NT2/D1 (cell line): ENCODE data around the gene NRM.
A peak's percentile ranks its signal among the peaks of the same experiment; 100 is the strongest.

Experiments
- DNase-seq: peaks from one replicate; pipeline ENCODE4 v3.0.0-alpha.2; 2011; ENCODE audit warnings: low read depth, low spot score
- H3K27me3 ChIP-seq: 2 replicates; pipeline ENCODE4 v1.6.0; 2011; ENCODE audit warnings: mild to moderate bottlenecking; ENCODE audit not compliant: insufficient read length, insufficient read depth
- H3K36me3 ChIP-seq: 2 replicates; pipeline ENCODE4 v1.6.1; 2011; ENCODE audit warnings: mild to moderate bottlenecking, low read length, mixed read lengths; ENCODE audit not compliant: insufficient read depth, insufficient read length
- H3K4me1 ChIP-seq: 2 replicates; pipeline ENCODE4 v1.5.1; 2011; ENCODE audit not compliant: insufficient read depth, insufficient read length
- H3K4me3 ChIP-seq: 2 replicates; pipeline ENCODE4 v1.5.1; 2011; ENCODE audit warnings: low read depth; ENCODE audit not compliant: insufficient read length
- H3K9ac ChIP-seq: 2 replicates; pipeline ENCODE4 v1.6.0; 2011; ENCODE audit warnings: low read depth; ENCODE audit not compliant: insufficient read length
- H3K9me3 ChIP-seq: 2 replicates; pipeline ENCODE4 v1.5.1; 2011; ENCODE audit warnings: mild to moderate bottlenecking, low read length; ENCODE audit not compliant: insufficient read depth
- SUZ12 ChIP-seq: IDR thresholded peaks from 2 replicates; pipeline ENCODE4 v1.6.1; 2011; ENCODE audit not compliant: insufficient read length, insufficient read depth; ENCODE audit errors: extremely low read depth
- YY1 ChIP-seq: IDR thresholded peaks from 2 replicates; pipeline ENCODE4 v1.6.1; 2011; ENCODE audit not compliant: insufficient read length, insufficient read depth
- ZNF274 ChIP-seq: IDR thresholded peaks from 2 replicates; pipeline ENCODE4 v1.6.1; 2011; ENCODE audit warnings: mild to moderate bottlenecking, low read depth, low read length

Gene NRM

DNA sequence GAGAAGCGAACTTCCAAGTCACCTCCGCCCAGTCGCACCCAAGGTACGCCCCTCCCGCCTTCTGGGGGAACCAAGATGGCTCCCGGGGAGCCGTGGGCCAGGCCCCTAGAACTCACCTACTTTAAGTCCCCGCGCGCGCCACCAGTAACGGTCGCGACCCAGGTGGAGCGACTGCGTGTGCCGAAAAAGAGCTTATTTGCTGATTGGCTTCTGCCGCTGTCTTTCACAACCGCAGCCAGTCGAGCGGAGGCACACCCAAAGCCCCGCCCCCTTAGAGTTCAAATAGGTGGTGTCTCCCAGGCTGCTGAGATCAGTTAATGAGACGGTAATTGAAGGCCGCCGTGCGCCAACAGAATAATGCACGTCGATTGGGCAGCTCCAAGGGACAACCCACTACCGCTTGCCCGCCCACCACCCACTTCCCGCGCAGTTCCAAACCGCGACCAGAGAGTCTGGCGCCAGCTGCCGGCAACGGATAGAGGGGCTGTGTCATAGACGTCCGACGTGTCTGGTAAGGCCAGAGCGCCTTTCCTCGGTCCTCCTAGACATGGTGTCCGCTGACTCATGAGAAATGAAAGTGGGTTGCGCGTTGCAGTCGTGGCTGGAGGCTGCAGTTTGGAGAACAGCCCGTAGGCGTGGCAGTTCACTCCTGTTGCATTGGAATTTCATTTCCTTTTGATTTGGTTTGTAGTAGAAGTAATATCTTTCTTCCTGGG lies 26.5 kb upstream of the NRM start, which contains the start of gene MDC1:
MDC1 (minus strand) TSS at position 153 of the 716 bp plus-strand sequence. CDS start 2,106 bp downstream, outside the sequence.
- H3K27me3 ChIP-seq: no peaks in the 10 kb centered on the region
- peaks cover 49% of the 10 kb centered on the region for H3K36me3 ChIP-seq
- peak within 1 kb of the TSS; percentile 80 for H3K9ac ChIP-seq
- peak; percentile 96 for DNase-seq
- TF ChIP-seq YY1 (peak; percentile 70), SUZ12 (no peak), ZNF274 (no peak)
- no peaks in the 10 kb centered on the region for H3K4me1 ChIP-seq
- H3K9me3 ChIP-seq: no peaks in the 10 kb centered on the region
- peak within 1 kb of the TSS; percentile 71 for H3K4me3 ChIP-seq

GRCh38 chr6:30716879-30717128 lies 26.0 kb upstream of the NRM start:
- Histone ChIP-seq H3K4me1 (no peaks in the 10 kb centered on the region), H3K27me3 (no peaks in the 10 kb centered on the region), H3K9ac (peak overlapping the region; percentile 70), H3K9me3 (no peaks in the 10 kb centered on the region), H3K36me3 (peaks cover 49% of the 10 kb centered on the region), H3K4me3 (peak overlapping the region; percentile 71)
- TF ChIP-seq ZNF274 (no peak), YY1 (no peak), SUZ12 (no peak)
- no peak for DNase-seq

DNA sequence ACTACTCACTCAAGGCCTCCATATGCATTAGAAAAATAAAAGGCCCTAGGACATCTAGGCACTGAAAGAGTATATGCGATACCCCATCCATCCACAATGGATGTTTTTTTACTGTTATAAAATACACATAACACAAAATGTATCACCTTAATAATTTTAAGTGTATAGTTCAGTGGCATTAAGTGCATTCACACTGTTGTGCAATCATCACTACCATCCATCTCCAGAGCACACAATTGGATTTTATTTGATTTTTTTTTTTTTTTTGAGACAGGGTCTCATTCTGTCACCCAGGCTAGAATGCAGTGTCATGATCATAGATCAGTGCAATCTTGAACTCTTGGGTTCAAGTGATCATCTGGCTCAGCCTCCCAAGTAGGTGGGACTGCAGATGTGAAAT lies 23.5 kb upstream of the NRM start:
- Histone ChIP-seq H3K4me1 (no peaks in the 10 kb centered on the region), H3K27me3 (no peaks in the 10 kb centered on the region), H3K36me3 (peaks cover 58% of the 10 kb centered on the region), H3K9me3 (no peaks in the 10 kb centered on the region), H3K9ac (no peak overlapping the region), H3K4me3 (no peak overlapping the region)
- no peak for TF ChIP-seq YY1
- TF ChIP-seq SUZ12: no peak
- TF ChIP-seq ZNF274: no peak
- DNase-seq: no peak

DNA sequence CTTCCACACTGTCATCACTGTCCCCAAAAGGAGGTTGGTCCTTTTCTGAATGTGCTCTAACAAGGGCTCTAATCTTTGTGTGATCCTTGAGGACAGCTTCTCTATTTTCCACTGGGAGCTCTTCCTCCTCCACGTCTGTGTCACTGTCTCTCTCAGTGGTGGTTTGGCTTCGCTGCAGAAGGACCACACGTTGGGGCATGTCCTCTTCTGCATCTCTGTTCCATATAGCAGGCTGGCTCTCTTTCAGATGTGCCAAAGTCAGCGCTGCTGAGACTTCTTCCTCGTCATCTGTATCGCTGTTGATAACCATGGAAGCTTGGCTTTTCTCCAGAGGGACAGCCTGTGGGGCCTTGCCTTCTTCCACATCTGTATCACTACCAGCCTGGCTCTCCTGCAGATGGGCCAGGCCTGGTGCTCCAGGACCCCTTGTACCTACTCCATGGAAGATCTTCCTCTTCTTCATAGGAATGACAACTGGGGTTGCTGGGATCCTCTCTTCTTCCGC lies 21.7 kb upstream of the NRM start:
- TF ChIP-seq ZNF274: no peak
- TF ChIP-seq SUZ12: no peak
- no peak for TF ChIP-seq YY1
- no peak overlapping the region for H3K4me3 ChIP-seq
- no peak overlapping the region for H3K9ac ChIP-seq
- DNase-seq: no peak
- peaks cover 3% of the 10 kb centered on the region for H3K4me1 ChIP-seq
- H3K36me3 ChIP-seq: peaks cover 74% of the 10 kb centered on the region
- H3K9me3 ChIP-seq: no peaks in the 10 kb centered on the region
- H3K27me3 ChIP-seq: no peaks in the 10 kb centered on the region

- Histone ChIP-seq H3K9ac (no peak overlapping the region), H3K4me1 (peaks cover 3% of the 10 kb centered on the region), H3K4me3 (no peak overlapping the region), H3K9me3 (no peaks in the 10 kb centered on the region), H3K36me3 (peaks cover 81% of the 10 kb centered on the region), H3K27me3 (no peaks in the 10 kb centered on the region)
- no peak for DNase-seq
- TF ChIP-seq YY1 (no peak), SUZ12 (no peak), ZNF274 (no peak)
Observed at GRCh38 chr6:30711758-30712380, 21.1 kb upstream of the NRM start.

- no peaks in the 10 kb centered on the region for H3K27me3 ChIP-seq
- H3K36me3 ChIP-seq: peaks cover 91% of the 10 kb centered on the region
- H3K9ac ChIP-seq: no peak overlapping the region
Observed at GRCh38 chr6:30709101-30709868, 18.5 kb upstream of the NRM start.

DNA sequence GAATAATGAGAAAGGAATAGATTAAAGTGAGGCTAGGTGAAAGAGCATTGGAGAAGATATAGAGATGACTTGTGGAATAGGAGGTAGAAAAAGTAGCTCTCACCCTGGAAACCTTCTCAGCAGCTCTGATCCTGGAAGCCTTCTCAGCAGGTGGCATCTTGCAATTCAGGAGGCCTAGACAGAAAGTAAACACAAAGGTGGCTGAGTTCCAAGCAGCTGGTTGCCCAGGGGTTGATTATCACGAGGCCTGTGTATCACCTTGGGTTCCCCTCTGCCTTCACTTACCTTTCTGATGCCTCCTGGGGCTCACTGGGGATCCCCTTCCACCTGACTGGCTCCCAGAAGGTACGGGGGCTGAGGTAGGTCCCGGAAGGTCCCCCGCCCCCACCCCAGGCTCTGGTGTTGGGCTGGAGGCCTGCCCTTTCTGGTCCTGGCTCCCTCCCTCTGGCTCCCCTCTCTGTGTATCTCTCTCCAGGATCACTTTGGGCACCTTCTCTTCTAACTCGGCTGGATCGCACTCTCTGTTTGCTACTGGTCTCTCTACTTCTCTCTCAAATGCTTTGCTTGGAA lies 16.6 kb upstream of the NRM start:
- no peak overlapping the region for H3K9ac ChIP-seq
- TF ChIP-seq YY1 (no peak), SUZ12 (no peak), ZNF274 (no peak)
- peaks cover 91% of the 10 kb centered on the region for H3K36me3 ChIP-seq
- no peaks in the 10 kb centered on the region for H3K9me3 ChIP-seq
- no peak overlapping the region for H3K4me3 ChIP-seq
- peaks cover 3% of the 10 kb centered on the region for H3K4me1 ChIP-seq
- no peaks in the 10 kb centered on the region for H3K27me3 ChIP-seq
- DNase-seq: no peak

More at GRCh38 chr6:30709101-30709868, 18.5 kb upstream of the NRM start:
- Histone ChIP-seq H3K4me3 (no peak overlapping the region), H3K9me3 (no peaks in the 10 kb centered on the region), H3K4me1 (peaks cover 3% of the 10 kb centered on the region)
- no peak for DNase-seq
- no peak for TF ChIP-seq ZNF274
- no peak for TF ChIP-seq SUZ12
- TF ChIP-seq YY1: no peak
